H1 (cell line): Measurements from ENCODE around the gene FGF1. TPM values are rescaled to one million over a fixed set of nuclear protein-coding genes. Genes with fewer than 3 reads are reported as not detected.

Experiments
- CTCF ChIA-PET: fragments of 300-600 bp; sonication (Branson Sonifier 250); formaldehyde crosslinking; loops from one replicate; lab custom pipeline; 2021; ENCODE audit not compliant: partially characterized antibody; lab: Charles Lee
- POLR2A ChIA-PET: fragments of 300-600 bp; sonication (Branson Sonifier 250); formaldehyde crosslinking; loops from one replicate; lab custom pipeline; 2021; ENCODE audit warnings: inconsistent platforms; ENCODE audit not compliant: partially characterized antibody; lab: Charles Lee
- DNase-seq, 2 experiments: peaks; one replicate each; pipeline versions ENCODE4 v3.0.0 to v3.0.0-alpha.2; 2010 to 2022; ENCODE audit warnings: low spot score in 2 of 2, low read depth in 1 of 2, mixed read lengths in 1 of 2
- FAIRE-seq: peaks from 2 replicates; lab custom pipeline; 2011; peaks lifted over from hg19 to GRCh38; lab: Jason Lieb, UNC
- H2AFZ ChIP-seq: 2 replicates; pipeline ENCODE4 v1.8.1; 2012; ENCODE audit warnings: low read length, inconsistent platforms
- H2AK5ac ChIP-seq: 2 replicates; pipeline ENCODE4 v1.6.1; 2013; ENCODE audit warnings: low read depth, low read length
- H2BK120ac ChIP-seq: replicated peaks from 2 replicates; pipeline ENCODE3; 2013; ENCODE audit warnings: low read depth, low read length, inconsistent platforms
- H2BK12ac ChIP-seq: 2 replicates; pipeline ENCODE4 v1.6.1; 2013; ENCODE audit warnings: low read depth, low read length
- H2BK15ac ChIP-seq: 2 replicates; pipeline ENCODE4 v1.6.1; 2013; ENCODE audit warnings: low read length
- H2BK20ac ChIP-seq: 2 replicates; pipeline ENCODE4 v1.6.1; 2013; ENCODE audit warnings: low read length
- H2BK5ac ChIP-seq: 2 replicates; pipeline ENCODE4 v1.6.1; 2013; ENCODE audit warnings: low read depth, low read length
- H3K14ac ChIP-seq: 2 replicates; pipeline ENCODE4 v1.6.1; 2013; ENCODE audit warnings: inconsistent platforms; ENCODE audit not compliant: insufficient read length
- H3K18ac ChIP-seq: 2 replicates; pipeline ENCODE4 v1.6.1; 2013; ENCODE audit warnings: low read length; ENCODE audit errors: extremely low read depth
- H3K23ac ChIP-seq: 2 replicates; pipeline ENCODE4 v1.6.1; 2013; ENCODE audit warnings: inconsistent platforms; ENCODE audit not compliant: insufficient read length
- H3K23me2 ChIP-seq: 2 replicates; pipeline ENCODE4 v1.6.1; 2013; ENCODE audit warnings: low read depth, low read length
- H3K27ac ChIP-seq: 2 replicates; pipeline ENCODE4 v1.6.1; 2011; ENCODE audit warnings: low read depth, low read length, inconsistent platforms
- H3K27me3 ChIP-seq, 4 experiments: replicated peaks in 1 of 4; 1 replicate in 1 of 4; 2 replicates in 3 of 4; pipeline versions ENCODE4 v1.6.1 to v1.8.1; 2011 to 2013; ENCODE audit warnings: low read length in 3 of 4, mild to moderate bottlenecking in 3 of 4, inconsistent platforms in 2 of 4, mixed read lengths in 2 of 4, moderate library complexity in 1 of 4; ENCODE audit not compliant: control insufficient read depth in 3 of 4, insufficient read depth in 3 of 4; ENCODE audit errors: extremely low read depth in 1 of 4
- H3K36me3 ChIP-seq, 4 experiments: 2 replicates each; pipeline versions ENCODE4 v1.6.1 to v1.8.1; 2011 to 2013; ENCODE audit warnings: mild to moderate bottlenecking in 4 of 4, low read length in 3 of 4, moderate library complexity in 2 of 4, control low read depth in 1 of 4, inconsistent platforms in 1 of 4; ENCODE audit not compliant: insufficient read depth in 4 of 4, control insufficient read depth in 2 of 4
- H3K4ac ChIP-seq: replicated peaks from 2 replicates; pipeline ENCODE3; 2013; ENCODE audit warnings: low read length, low read depth, mixed read lengths, inconsistent platforms; ENCODE audit not compliant: insufficient read length
- H3K4me1 ChIP-seq, 4 experiments: replicated peaks in 1 of 4; 1 replicate in 1 of 4; 2 replicates in 3 of 4; pipeline versions ENCODE4 v1.6.1 to v1.8.1; 2011 to 2013; ENCODE audit warnings: low read length in 3 of 4, inconsistent platforms in 2 of 4, mixed read lengths in 1 of 4; ENCODE audit not compliant: insufficient read depth in 4 of 4, control insufficient read depth in 3 of 4
- H3K4me2 ChIP-seq, 2 experiments: 2 replicates each; pipeline versions ENCODE4 v1.6.1 to v1.8.1; 2011 to 2013; ENCODE audit warnings: low read depth in 2 of 2, low read length in 2 of 2, control low read depth in 1 of 2, inconsistent platforms in 1 of 2, mild to moderate bottlenecking in 1 of 2; ENCODE audit not compliant: insufficient read depth in 1 of 2
- H3K4me3 ChIP-seq, 4 experiments: fragments of 200-600, 300-600 bp in 1 of 4; sonication (generic), shearing (Covaris generic), sonication (Bioruptor Twin) in 1 of 4; 2 replicates each; pipeline versions ENCODE4 v1.5.1 to v1.8.1; 2011 to 2016; ENCODE audit warnings: low read length in 4 of 4, low read depth in 3 of 4, control low read depth in 2 of 4, inconsistent platforms in 2 of 4, mild to moderate bottlenecking in 2 of 4, mixed read lengths in 1 of 4, moderate library complexity in 1 of 4; ENCODE audit not compliant: insufficient read depth in 2 of 4; ENCODE audit errors: extremely low read depth in 1 of 4
- H3K56ac ChIP-seq: replicated peaks from 2 replicates; pipeline ENCODE3; 2013; ENCODE audit warnings: low read depth, mild to moderate bottlenecking, mixed read lengths, low read length, inconsistent platforms; ENCODE audit not compliant: insufficient read length
- H3K79me1 ChIP-seq: 2 replicates; pipeline ENCODE4 v1.6.1; 2013; ENCODE audit warnings: low read depth, low read length, control low read depth
- H3K79me2 ChIP-seq, 2 experiments: 2 replicates each; pipeline versions ENCODE4 v1.6.1 to v1.8.1; 2012 to 2013; ENCODE audit warnings: low read length in 2 of 2, mild to moderate bottlenecking in 2 of 2, inconsistent platforms in 1 of 2; ENCODE audit not compliant: insufficient read depth in 2 of 2, control insufficient read depth in 1 of 2
- H3K9ac ChIP-seq, 4 experiments: replicated peaks in 1 of 4; 1 replicate in 1 of 4; 2 replicates in 3 of 4; pipeline versions ENCODE4 v1.6.1 to v1.8.1; 2011 to 2013; ENCODE audit warnings: low read depth in 3 of 4, low read length in 3 of 4, control low read depth in 2 of 4, mild to moderate bottlenecking in 2 of 4, moderate library complexity in 2 of 4, inconsistent platforms in 1 of 4; ENCODE audit errors: extremely low read depth in 1 of 4
- H3K9me3 ChIP-seq, 2 experiments: 2 replicates each; pipeline versions ENCODE4 v1.6.1 to v1.8.1; 2012 to 2013; ENCODE audit warnings: mild to moderate bottlenecking in 2 of 2, moderate library complexity in 2 of 2, control low read depth in 1 of 2, inconsistent platforms in 1 of 2, low read depth in 1 of 2, low read length in 1 of 2, mixed read lengths in 1 of 2; ENCODE audit not compliant: insufficient read depth in 2 of 2
- H4K20me1 ChIP-seq, 2 experiments: replicated peaks in 1 of 2; 2 replicates each; pipeline versions ENCODE3 to v1.8.1; 2011 to 2013; ENCODE audit warnings: inconsistent platforms in 2 of 2, low read length in 2 of 2, mild to moderate bottlenecking in 1 of 2; ENCODE audit not compliant: insufficient read depth in 2 of 2, control insufficient read depth in 1 of 2
- H4K5ac ChIP-seq: 2 replicates; pipeline ENCODE4 v1.6.1; 2013; ENCODE audit warnings: low read length, low read depth, mixed read lengths, inconsistent platforms; ENCODE audit not compliant: insufficient read length
- H4K8ac ChIP-seq: 2 replicates; pipeline ENCODE4 v1.8.0; 2013; ENCODE audit warnings: mild to moderate bottlenecking, moderate library complexity, low read length, inconsistent platforms; ENCODE audit not compliant: insufficient read depth; ENCODE audit errors: extremely low read depth
- H4K91ac ChIP-seq: replicated peaks from 2 replicates; pipeline ENCODE3; 2013; ENCODE audit warnings: low read length, mixed read lengths, inconsistent platforms; ENCODE audit not compliant: insufficient read length
- SP4 ChIP-seq: IDR thresholded peaks from 2 replicates; pipeline ENCODE4 v1.6.1; 2012; ENCODE audit warnings: low read length, inconsistent platforms
- WGBS, 2 experiments: shearing (Covaris generic) in 1 of 2; methylation state at CpG; one replicate each; pipeline versions ENCODE4 v1.1.6 to v1.1.7; 2013 to 2015; ENCODE audit warnings: low lambda C conversion rate in 2 of 2, mixed read lengths in 2 of 2, inconsistent platforms in 1 of 2, low coverage in 1 of 2, missing lambda C conversion rate in 1 of 2; ENCODE audit not compliant: insufficient replicate concordance in 2 of 2, insufficient coverage in 1 of 2, insufficient read length in 1 of 2; ENCODE audit errors: extremely low coverage in 1 of 2, missing lambda C conversion rate in 1 of 2; 5-methylcytosine and 5-hydroxymethylcytosine counted together
- polyA plus RNA-seq, 7 experiments: library from polyadenylated mRNA; depleted of rRNA in 3 of 7; stranded (reverse) in 5 of 7; unstranded in 2 of 7; fragments of >200 nt in 5 of 7; fragments of 200-250 nt in 2 of 7; gene quantifications; 1 replicate in 5 of 7; 2 replicates in 1 of 7; 4 replicates in 1 of 7; pipeline versions ENCODE4 v1.2.1 to v1.2.3, GENCODE V29; 2011 to 2013; ENCODE audit warnings: missing spikeins in 2 of 7, mixed read lengths in 2 of 7
- total RNA-seq: library from RNA; stranded (reverse); fragmentation: NEBNext Ultra II Directional; extraction: Animal tissue kit (Norgen Biotek cat#: 25700); gene quantifications from 2 replicates; pipeline ENCODE4 v1.2.1, GENCODE V29; 2021

FGF1 gene
- total and polyA plus RNA-seq, 2 of the 8 experiments (the other 6 are each of a cell fraction or from before 2014, with no cell fraction given): 0.30 to 0.50 TPM

GRCh38 chr5:142642427-142642826 lies 43.5 kb downstream of the FGF1 start:
- Histone ChIP-seq H2AK5ac (no peak overlapping the region), H2AFZ (no peak overlapping the region), H3K56ac (no peak overlapping the region), H4K20me1 (no peaks in the 10 kb centered on the region), H3K79me1 (no peaks in the 10 kb centered on the region), H2BK120ac (no peak overlapping the region), H2BK5ac (no peak overlapping the region), H3K36me3 (no peaks in the 10 kb centered on the region), H3K14ac (no peak overlapping the region), H3K79me2 (no peaks in the 10 kb centered on the region), H3K23ac (no peak overlapping the region), H3K4ac (no peak overlapping the region), H2BK12ac (no peak overlapping the region), H3K27me3 (no peaks in the 10 kb centered on the region), H4K5ac (no peak overlapping the region), H3K18ac (no peak overlapping the region), H3K4me3 (no peak overlapping the region), H3K9me3 (no peaks in the 10 kb centered on the region), H3K4me2 (no peak overlapping the region), H4K8ac (no peak overlapping the region), H2BK20ac (no peak overlapping the region), H3K23me2 (no peaks in the 10 kb centered on the region), H3K9ac (no peak overlapping the region), H4K91ac (no peak overlapping the region), H3K27ac (no peak overlapping the region), H2BK15ac (0 out of 2 replicates have a peak overlapping the region, but pooled peaks have one; percentile 1), H3K4me1 (no peaks in the 10 kb centered on the region)
- FAIRE-seq (no peak), DNase-seq (no peak)
- CTCF ChIA-PET: interaction anchor here (1.0 to 8.2 kb wide), 7 partner anchors 12 to 499 kb away, joined by 3 to 81 read pairs (median 4); no protein-coding TSS in a partner anchor
- 94% methylated on average over 3 of the region's 3 CpGs; no CpG with 5 or more reads in 1 of the 2 experiments for WGBS, 2 experiments
- POLR2A ChIA-PET: interaction anchor here (0.7 to 2.1 kb wide), 4 partner anchors 9 to 71 kb away, joined by 3 to 7 read pairs (median 4); no protein-coding TSS in a partner anchor
- TF ChIP-seq SP4: no peak
